Heart right ventricle (tissue), 16 donors: Measurements from ENCODE around the gene PLXDC2. TPM values are rescaled to one million over a fixed set of nuclear protein-coding genes. Genes with fewer than 3 reads are reported as not detected.

ENCODE experiments used
- ATAC-seq, 8 donors: fragments of 200-7000 bp; cut with Tn5 transposase; one replicate each; pipeline ENCODE4 v1.9.1; 2020; ENCODE audit warnings: mild to moderate bottlenecking in 8 of 8, moderate library complexity in 8 of 8, moderate number of reproducible peaks in 1 of 8
- DNase-seq, 2 donors: peaks; one replicate each; pipeline ENCODE4 v3.0.0-alpha.2; 2020
- H3K27ac ChIP-seq, 10 donors: fragments of 200-600 bp; sonication (generic) in 2 of 10; one replicate each; pipeline versions ENCODE4 v1.5.0 to v1.8.0; 2020 to 2022; ENCODE audit warnings: mild to moderate bottlenecking in 3 of 10
- H3K27me3 ChIP-seq, 7 donors: fragments of 200-600 bp; one replicate each; pipeline ENCODE4 v1.8.0; 2021 to 2022; ENCODE audit warnings: mild to moderate bottlenecking in 2 of 7
- H3K36me3 ChIP-seq, 9 donors: fragments of 200-600 bp; sonication (generic) in 1 of 9; one replicate each; pipeline versions ENCODE4 v1.5.0 to v1.8.0; 2020 to 2022; ENCODE audit warnings: mild to moderate bottlenecking in 2 of 9
- H3K4me1 ChIP-seq, 9 donors: fragments of 200-600 bp; sonication (generic) in 1 of 9; one replicate each; pipeline versions ENCODE4 v1.5.0 to v1.8.0; 2020 to 2022; ENCODE audit warnings: mild to moderate bottlenecking in 4 of 9
- H3K4me3 ChIP-seq, 10 donors: fragments of 200-600 bp; sonication (generic) in 2 of 10; one replicate each; pipeline versions ENCODE4 v1.5.0 to v1.8.0; 2020 to 2022; ENCODE audit warnings: mild to moderate bottlenecking in 7 of 10, moderate library complexity in 2 of 10
- H3K9me3 ChIP-seq, 11 donors: fragments of 200-600 bp in 10 of 11; sonication (generic) in 2 of 11; one replicate each; pipeline versions ENCODE4 v1.5.0 to v1.8.0; 2013 to 2022; ENCODE audit warnings: mild to moderate bottlenecking in 2 of 11, control low read depth in 1 of 11, moderate library complexity in 1 of 11
- WGBS, 2 donors: extraction: QIAGEN DNeasy Blood & Tissue Kit; methylation state at CpG; one replicate each; pipeline ENCODE4 v1.1.7; 2013; ENCODE audit warnings: inconsistent platforms in 1 of 2; 5-methylcytosine and 5-hydroxymethylcytosine counted together
- intact Hi-C, 10 donors: fragments of 100-400 bp; cut with DNase I; formaldehyde crosslinking; loops; one replicate each; pipeline versions ENCODE4 v1.11.1 to v1.14.2; 2022
- polyA plus RNA-seq, 2 donors: library from polyadenylated mRNA; stranded (reverse); fragments of 200-250 nt; gene quantifications; one replicate each; pipeline ENCODE4 v1.2.3, GENCODE V29; 2013
- total RNA-seq, 10 donors: library from RNA; stranded (reverse); fragmentation: NEBNext Ultra II Directional in 3 of 10; extraction: Animal tissue kit (Norgen Biotek cat#: 25700) in 3 of 10; gene quantifications; one replicate each; pipeline versions ENCODE4 v1.2.1 to v1.2.4, GENCODE V29; 2021 to 2023
- TF ChIP-seq, protein P1 (sequence below), 9 donors: fragments of 200-600 bp; sonication (generic) in 2 of 9; IDR thresholded peaks; one replicate each; pipeline versions ENCODE4 v1.5.0 to v1.8.0; 2021 to 2022; ENCODE audit warnings: antibody characterized with exemption in 9 of 9, mild to moderate bottlenecking in 5 of 9, moderate library complexity in 1 of 9
- donor health status: Arrhythmogenic right ventricular cardiomyopathy.
- donor health status: ischemic (EF 13 %, LVEDD 7.1; RV severe dilation, severe dysfunction).
- donor health status: healthy with polysubstance abuse.
- donor health status: DM: no; HTN: yes; CAD: no.
- donor health status: DM: no; HTN: no; CAD: no.
- donor health status: ischemic (EF 25% LVEDD 6.9; RV normal size, moderate dysfunction).
- donor health status: ischemic (EF 25% LVEDD 5.7; RV mildly dilated, moderate dysfunction).
- donor health status: healthy.
- donor health status: DM: yes; HTN: yes; CAD: no.
- donor health status: Ischemic cardiomyopathy.
- donor health status: ischemic (EF 35%, LVEDD 5.7; RV mildly dilated, moderate dysfunction).
- donor health status: nonischemic (EF 11% LVEDD 7.7; RV severe dilation, severe dysfunction).
- donor health status: DM: yes; HTN: yes; CAD: no.
- donor health status: PGD.
- donor health status: ischemic (EF 29% LVEDD 5.4; RV normal size, mild dysfunction).
- donor health status: nonischemic (EF 23%, LVEDD 6.1; RV moderate dilation, normal function).

PLXDC2 gene
- total and polyA plus RNA-seq, 12 donors: 4.6 to 26.8 (median 16.9) TPM

DNA sequence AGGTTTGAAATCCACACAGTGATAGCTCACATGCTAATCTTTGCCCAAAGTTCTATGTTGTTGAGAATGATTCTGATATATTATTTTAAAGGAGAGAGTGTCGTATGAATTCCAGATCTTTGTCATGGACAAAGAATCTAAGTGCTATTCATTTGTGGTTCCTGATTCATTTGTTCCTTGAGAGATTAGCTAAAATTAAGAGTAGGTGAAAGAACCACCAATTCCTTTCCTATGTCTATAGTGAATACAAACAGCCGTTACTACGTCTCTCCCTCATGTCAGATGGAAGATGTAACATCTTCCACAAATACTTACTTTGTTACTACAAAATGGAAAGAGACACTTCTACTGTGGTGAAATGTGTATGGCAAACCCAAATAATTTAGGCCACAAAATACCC, 3.3 kb upstream of the PLXDC2 start:
- Histone ChIP-seq H3K4me1 (peaks cover 0 to 27% (median 12%) of the 10 kb centered on the region in 9 donors), H3K4me3 (no peak overlapping the region), H3K27ac (no peak overlapping the region), H3K27me3 (peaks cover 0 to 17% (median 2%) of the 10 kb centered on the region in 7 donors), H3K36me3 (no peaks in the 10 kb centered on the region), H3K9me3 (peaks cover 0 to 10% (median 0%) of the 10 kb centered on the region in 11 donors)
- intact Hi-C loops: loop anchor here in 7 of 10 donors (5.0 to 10.0 kb wide), 9 partner anchors 122 to 964 kb away; no protein-coding TSS in a partner anchor
- TF ChIP-seq, protein P1, sequence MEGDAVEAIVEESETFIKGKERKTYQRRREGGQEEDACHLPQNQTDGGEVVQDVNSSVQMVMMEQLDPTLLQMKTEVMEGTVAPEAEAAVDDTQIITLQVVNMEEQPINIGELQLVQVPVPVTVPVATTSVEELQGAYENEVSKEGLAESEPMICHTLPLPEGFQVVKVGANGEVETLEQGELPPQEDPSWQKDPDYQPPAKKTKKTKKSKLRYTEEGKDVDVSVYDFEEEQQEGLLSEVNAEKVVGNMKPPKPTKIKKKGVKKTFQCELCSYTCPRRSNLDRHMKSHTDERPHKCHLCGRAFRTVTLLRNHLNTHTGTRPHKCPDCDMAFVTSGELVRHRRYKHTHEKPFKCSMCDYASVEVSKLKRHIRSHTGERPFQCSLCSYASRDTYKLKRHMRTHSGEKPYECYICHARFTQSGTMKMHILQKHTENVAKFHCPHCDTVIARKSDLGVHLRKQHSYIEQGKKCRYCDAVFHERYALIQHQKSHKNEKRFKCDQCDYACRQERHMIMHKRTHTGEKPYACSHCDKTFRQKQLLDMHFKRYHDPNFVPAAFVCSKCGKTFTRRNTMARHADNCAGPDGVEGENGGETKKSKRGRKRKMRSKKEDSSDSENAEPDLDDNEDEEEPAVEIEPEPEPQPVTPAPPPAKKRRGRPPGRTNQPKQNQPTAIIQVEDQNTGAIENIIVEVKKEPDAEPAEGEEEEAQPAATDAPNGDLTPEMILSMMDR (IDR thresholded peaks at IDR 0.05): no peak
- DNase-seq (no peak), ATAC-seq (no peak)
- WGBS, 2 donors: 88 to 91% methylated on average over 3 of the region's 3 CpGs

- 2% methylated on average over 29 to 33 of the region's 33 CpGs for WGBS, 2 donors
- Histone ChIP-seq H3K4me1 (peaks cover 0 to 37% (median 18%) of the 10 kb centered on the region in 9 donors), H3K9me3 (no peaks in the 10 kb centered on the region), H3K4me3 (peak overlapping the region; percentile 59 to 94 (median 86)), H3K27me3 (peaks cover 0 to 17% (median 2%) of the 10 kb centered on the region in 7 donors), H3K36me3 (no peaks in the 10 kb centered on the region), H3K27ac (peak overlapping the region; percentile 78 to 95 (median 89))
- intact Hi-C loops: loop anchor here in 9 of 10 donors (5.0 to 10.0 kb wide), 15 partner anchors 117 to 952 kb away; no protein-coding TSS in a partner anchor
- ATAC-seq (peak in 3 of 8 donors; percentile 21 to 39 (median 25)), DNase-seq (peak; percentile 21 to 23)
- TF ChIP-seq, protein P1 (IDR thresholded peaks at IDR 0.05): no peak
These were observed 1.0 kb upstream of the PLXDC2 start for GRCh38 chr10:19815036-19815730.

GRCh38 chr10:19815731-19816410, 361 bp upstream of the PLXDC2 start:
- H3K4me1 ChIP-seq: peaks cover 0 to 40% (median 20%) of the 10 kb centered on the region in 9 donors
- intact Hi-C loops: loop anchor here in 9 of 10 donors (5.0 to 10.0 kb wide), 15 partner anchors 116 to 951 kb away; no protein-coding TSS in a partner anchor
- no peaks in the 10 kb centered on the region for H3K9me3 ChIP-seq

More at GRCh38 chr10:19815731-19816410, 361 bp upstream of the PLXDC2 start:
- H3K27ac ChIP-seq: peak overlapping the region; percentile 78 to 95 (median 89)
- 1% methylated on average over 48 to 57 of the region's 57 CpGs for WGBS, 2 donors
- peaks cover 0 to 3% (median 0%) of the 10 kb centered on the region in 9 donors for H3K36me3 ChIP-seq
- H3K4me3 ChIP-seq: peak overlapping the region; percentile 59 to 94 (median 86)
- DNase-seq (peak; percentile 79 to 87), ATAC-seq (peak; percentile 76 to 91 (median 84))
- TF ChIP-seq, protein P1 (IDR thresholded peaks at IDR 0.05): no peak
- H3K27me3 ChIP-seq: peaks cover 0 to 17% (median 2%) of the 10 kb centered on the region in 7 donors
